HG03565 (cell line): Measurements from ENCODE around the gene CLDN14.

Experiments used
- ATAC-seq: cut with Tn5 transposase; IDR thresholded peaks from one replicate; pipeline ENCODE4 v1.9.1; 2021; ENCODE audit warnings: mild to moderate bottlenecking, moderate library complexity; ENCODE audit not compliant: unreplicated experiment

CLDN14 gene

DNA sequence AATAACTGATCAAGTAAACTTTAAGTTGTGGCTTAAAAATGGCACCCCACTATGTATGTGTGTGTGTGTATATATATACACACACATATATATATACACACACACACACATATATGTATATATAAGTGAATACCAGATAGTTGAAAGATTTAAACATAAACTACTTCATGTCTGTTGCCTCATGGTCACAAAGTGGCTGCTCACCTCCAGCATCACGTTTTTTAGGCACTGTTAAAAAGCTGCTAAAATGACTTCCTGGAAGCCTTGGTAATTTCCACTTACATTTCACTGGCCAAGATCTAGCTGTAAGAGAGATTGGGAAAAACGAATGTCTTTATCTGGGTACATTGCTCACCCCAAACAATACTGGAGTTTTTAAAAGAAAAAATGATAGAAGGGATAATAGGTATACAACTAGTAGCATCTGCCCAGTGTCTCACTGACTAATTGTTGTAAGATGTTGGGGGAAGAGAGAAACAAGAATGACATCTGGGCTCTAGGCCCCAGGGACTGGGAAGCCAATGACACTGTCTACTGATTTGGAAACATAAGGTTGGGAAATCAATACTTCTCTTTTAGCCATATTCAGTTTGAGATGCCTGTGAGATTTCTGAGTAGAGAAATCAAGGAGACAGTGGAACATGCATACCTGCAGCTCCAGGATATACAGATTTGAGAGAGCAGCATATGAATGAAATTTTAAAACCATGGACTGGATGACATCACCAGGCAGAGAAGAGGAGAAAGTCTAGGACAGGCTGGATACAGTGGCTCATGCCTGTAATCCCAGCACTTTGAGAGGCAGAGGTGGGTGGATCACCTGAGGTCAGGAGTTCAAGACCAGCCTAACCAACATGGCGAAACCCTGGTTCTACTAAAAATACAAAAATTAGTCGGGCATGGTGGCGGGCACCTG, 42.8 kb downstream of the CLDN14 start:
- ATAC-seq = no peak

DNA sequence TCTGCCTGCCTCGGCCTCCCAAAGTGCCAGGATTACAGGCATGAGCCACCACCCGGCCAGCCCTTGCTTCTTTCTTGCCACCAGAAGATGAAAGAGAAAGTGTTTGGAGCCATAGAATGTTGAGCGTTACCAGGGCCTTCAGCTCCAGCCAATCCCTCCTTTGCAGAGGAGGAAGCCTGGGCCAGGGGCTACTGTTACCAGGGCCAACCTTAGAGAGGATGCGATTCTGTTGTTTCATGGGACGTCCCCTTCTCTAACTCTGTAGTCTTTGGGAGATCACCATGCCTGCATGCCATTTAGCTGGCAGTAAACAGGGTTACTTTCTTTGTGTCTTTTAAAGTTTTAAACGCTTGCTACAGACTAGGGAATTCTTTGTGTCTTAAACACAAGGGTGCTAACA, 45.8 kb downstream of the CLDN14 start:
- ATAC-seq = no peak

DNA sequence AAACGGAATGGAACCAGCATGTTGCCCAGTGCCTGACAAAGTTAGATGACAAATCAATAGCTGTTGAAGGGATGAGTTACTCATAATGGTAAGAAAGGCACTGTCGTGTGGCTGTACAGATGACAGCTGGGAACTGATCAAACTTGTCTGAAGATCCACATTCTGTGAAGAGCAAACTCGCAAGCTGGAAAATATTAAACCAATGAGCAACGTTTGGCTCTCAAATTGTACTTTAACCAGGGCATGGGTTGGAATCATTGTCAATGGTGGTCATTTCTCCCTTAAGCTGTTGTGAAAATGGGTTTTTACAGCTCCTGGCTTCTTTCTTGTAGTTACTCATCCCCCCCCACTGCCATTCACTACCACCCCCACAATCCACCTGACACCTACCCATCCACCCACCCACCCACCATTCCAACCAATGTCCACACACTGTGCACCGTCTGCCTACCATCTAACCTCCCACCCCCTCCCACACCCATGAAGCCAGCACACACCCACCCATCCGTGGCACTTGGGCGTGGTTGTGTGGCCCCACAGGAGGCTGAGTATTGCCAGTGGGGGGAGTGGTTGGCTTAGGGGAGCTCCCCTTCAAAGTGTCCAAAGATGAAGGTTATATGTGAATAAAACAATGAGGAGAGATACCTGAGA, 46.7 kb downstream of the CLDN14 start:
- no peak for ATAC-seq

GRCh38 chr21:36431252-36431651, 48.7 kb downstream of the CLDN14 start:
- ATAC-seq = no peak

- no peak for ATAC-seq
Measured at GRCh38 chr21:36430841-36431240, 49.1 kb downstream of the CLDN14 start.

- peak; percentile 86 for ATAC-seq
Measured at GRCh38 chr21:36429947-36430546, 49.9 kb downstream of the CLDN14 start.

DNA sequence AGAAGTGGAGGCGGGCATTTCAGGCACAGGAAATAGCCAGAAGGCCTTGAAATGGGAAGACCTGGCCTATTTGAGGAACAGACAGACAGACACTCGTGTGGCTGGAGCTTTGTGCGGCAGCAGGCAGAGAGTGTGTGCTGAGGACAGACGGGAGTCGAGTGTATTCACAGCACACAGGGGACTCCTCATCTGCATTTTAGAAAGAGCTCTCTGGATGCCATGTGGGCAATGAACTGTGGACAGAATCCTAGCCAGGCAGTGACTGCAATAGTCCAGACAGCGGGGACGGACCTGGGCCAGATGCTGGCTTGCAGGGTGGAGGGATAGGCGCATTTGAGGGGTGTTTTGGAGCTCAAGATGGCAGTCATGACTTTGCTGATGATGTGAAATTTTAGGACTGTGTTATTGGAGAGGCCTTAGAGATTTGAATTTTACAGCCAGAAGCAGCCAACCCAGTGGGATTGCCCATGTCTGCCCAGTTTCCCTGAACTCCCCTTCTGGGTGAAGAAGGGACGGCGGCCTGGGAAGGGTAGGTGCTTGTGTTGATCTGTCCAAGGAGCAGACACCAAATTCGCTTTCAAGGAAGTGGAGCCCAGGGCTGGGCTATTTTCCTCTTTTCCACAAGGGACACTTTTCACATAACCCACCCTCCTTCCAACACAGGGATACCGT, 51.0 kb downstream of the CLDN14 start:
- ATAC-seq = no peak

- ATAC-seq = no peak
Measured at GRCh38 chr21:36427502-36427901, 52.4 kb downstream of the CLDN14 start.

GRCh38 chr21:36425286-36425685, 54.6 kb downstream of the CLDN14 start:
- no peak for ATAC-seq

- ATAC-seq = no peak
Measured at GRCh38 chr21:36424592-36424991, 55.3 kb downstream of the CLDN14 start.

DNA sequence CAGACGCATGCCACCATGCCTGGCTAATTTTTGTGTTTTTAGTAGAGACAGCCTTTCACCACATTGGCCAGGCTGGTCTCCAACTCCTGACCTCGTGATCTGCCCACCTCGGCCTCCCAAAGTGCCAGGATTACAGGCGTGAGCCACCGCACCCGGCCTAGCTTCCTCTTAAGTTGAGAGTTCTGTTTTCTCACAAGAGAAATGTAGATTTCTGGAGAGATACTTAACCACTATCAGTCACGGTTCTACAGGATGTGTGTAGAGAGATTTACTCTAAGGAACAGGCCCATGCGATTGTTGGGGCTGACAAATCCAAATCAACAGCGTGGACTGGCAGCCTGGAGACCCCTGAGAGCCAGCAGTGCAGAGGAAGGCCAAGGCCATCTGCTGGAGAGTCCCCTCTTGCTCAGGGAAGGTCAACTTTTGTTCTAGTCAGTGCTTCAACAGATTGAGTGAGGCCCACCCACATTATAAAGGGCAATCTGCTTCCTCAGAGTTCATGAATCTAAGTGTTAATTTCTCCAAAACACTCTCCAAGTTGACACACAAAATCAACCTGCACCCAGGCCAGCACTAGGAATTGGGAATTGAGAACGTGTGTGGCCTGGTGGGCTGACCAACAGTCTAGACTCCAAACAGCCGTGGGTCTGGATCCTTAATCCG, 56.0 kb downstream of the CLDN14 start:
- ATAC-seq = no peak

GRCh38 chr21:36422279-36423098, 57.4 kb downstream of the CLDN14 start:
- no peak for ATAC-seq

- no peak for ATAC-seq
Measured at GRCh38 chr21:36420571-36421339, 59.2 kb downstream of the CLDN14 start.

DNA sequence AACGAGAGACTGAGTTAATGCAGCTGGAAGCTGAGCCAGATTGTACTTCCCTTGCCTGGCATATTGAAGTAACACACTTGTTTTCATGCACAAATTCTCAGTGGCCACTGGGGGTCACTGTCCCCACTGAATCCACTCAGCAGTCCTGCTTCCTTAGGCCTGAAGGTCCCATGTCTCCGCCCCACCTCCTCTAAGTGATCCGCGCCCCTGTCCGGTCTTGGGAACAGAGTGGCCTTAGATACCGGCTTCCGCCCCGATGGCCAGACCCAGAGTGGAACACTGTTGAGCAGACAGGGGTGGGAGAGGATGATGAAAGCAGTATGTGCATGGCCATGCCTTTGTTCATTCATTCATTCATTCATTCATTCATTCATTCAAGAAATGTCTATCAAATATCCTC, 59.9 kb downstream of the CLDN14 start:
- ATAC-seq = no peak

GRCh38 chr21:36419241-36419640, 60.7 kb downstream of the CLDN14 start:
- ATAC-seq = no peak

GRCh38 chr21:36415375-36415774, 64.5 kb downstream of the CLDN14 start:
- ATAC-seq = no peak

- no peak for ATAC-seq
Measured at GRCh38 chr21:36412916-36413315, 67.0 kb downstream of the CLDN14 start.

DNA sequence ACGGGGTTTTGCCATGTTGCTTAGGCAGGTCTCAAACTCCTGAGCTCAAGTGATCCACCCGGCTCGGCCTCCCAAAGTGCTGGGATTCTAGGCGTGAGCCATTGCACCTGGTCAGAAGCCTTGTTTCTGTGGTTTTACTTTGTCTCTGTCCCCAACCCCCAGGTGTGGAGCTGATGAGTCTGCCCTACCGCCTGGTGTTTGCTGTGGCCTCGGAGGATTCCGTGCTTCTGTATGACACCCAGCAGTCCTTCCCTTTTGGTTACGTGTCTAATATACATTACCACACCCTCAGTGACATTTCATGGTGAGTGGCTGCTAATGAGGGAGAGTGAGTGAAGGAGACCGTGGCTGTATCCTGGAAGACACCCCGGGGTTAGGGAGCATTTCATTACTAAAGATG, 68.6 kb downstream of the CLDN14 start:
- no peak for ATAC-seq
